H1 (cell line): ENCODE results near the gene KDM2A. TPM values are rescaled to one million over a fixed set of nuclear protein-coding genes. Genes with fewer than 3 reads are reported as not detected.

Experiments
- BRCA1 ChIP-seq: IDR thresholded peaks from 2 replicates; pipeline ENCODE4 v1.6.1; 2012; ENCODE audit warnings: low read depth, low read length, improper control_type of control experiment
- CHD1 ChIP-seq: IDR thresholded peaks from 2 replicates; pipeline ENCODE4 v1.6.1; 2012; ENCODE audit warnings: low read depth, low read length, improper control_type of control experiment
- EGR1 ChIP-seq: IDR thresholded peaks from 2 replicates; pipeline ENCODE4 v1.6.1; 2011; ENCODE audit warnings: low read depth, low read length, borderline replicate concordance
- GABPA ChIP-seq: IDR thresholded peaks from 2 replicates; pipeline ENCODE4 v1.6.1; 2011; ENCODE audit warnings: mild to moderate bottlenecking, low read length, moderate library complexity, borderline replicate concordance; ENCODE audit not compliant: insufficient read depth
- GTF2F1 ChIP-seq: IDR thresholded peaks from 2 replicates; pipeline ENCODE4 v1.6.1; 2012; ENCODE audit warnings: low read depth, low read length, improper control_type of control experiment, borderline replicate concordance
- HDAC2 ChIP-seq, 2 experiments: fragments of 300-600 bp in 1 of 2; sonication (generic) in 1 of 2; IDR thresholded peaks; 2 replicates each; pipeline ENCODE4 v1.6.1; 2011 to 2012; ENCODE audit warnings: low read depth in 2 of 2, low read length in 2 of 2, mild to moderate bottlenecking in 2 of 2, moderate library complexity in 2 of 2, borderline replicate concordance in 1 of 2, inconsistent platforms in 1 of 2
- HDAC6 ChIP-seq: IDR thresholded peaks from one replicate; pipeline ENCODE4 v1.7.1; 2012; ENCODE audit warnings: low read depth, mild to moderate bottlenecking, inconsistent platforms, low read length, moderate library complexity
- KDM4A ChIP-seq: IDR thresholded peaks from one replicate; pipeline ENCODE4 v1.7.1; 2012; ENCODE audit warnings: low read depth, mild to moderate bottlenecking, moderate library complexity, low read length, inconsistent platforms; ENCODE audit not compliant: severe bottlenecking
- NANOG ChIP-seq: IDR thresholded peaks from 2 replicates; pipeline ENCODE4 v1.6.1; 2011; ENCODE audit warnings: low read length, low read depth, mild to moderate bottlenecking, inconsistent platforms; ENCODE audit not compliant: insufficient read depth, poor library complexity, severe bottlenecking
- PHF8 ChIP-seq: fragments of 200-600 bp; sonication (generic); conservative IDR thresholded peaks from 2 replicates; pipeline ENCODE4 v1.7.1; 2012; ENCODE audit warnings: low read depth, mild to moderate bottlenecking, inconsistent platforms, low read length, moderate library complexity
- POU5F1 ChIP-seq: IDR thresholded peaks from 2 replicates; pipeline ENCODE4 v1.6.1; 2011; ENCODE audit warnings: low read depth, mild to moderate bottlenecking, low read length, moderate library complexity
- RXRA ChIP-seq: IDR thresholded peaks from 2 replicates; pipeline ENCODE4 v1.6.1; 2011; ENCODE audit warnings: low read depth, mild to moderate bottlenecking, low read length, moderate library complexity; ENCODE audit not compliant: insufficient read depth
- SIN3A ChIP-seq, 2 experiments: IDR thresholded peaks in 1 of 2; conservative IDR thresholded peaks in 1 of 2; 2 replicates each; pipeline ENCODE4 v1.6.1; 2011 to 2012; ENCODE audit warnings: low read length in 2 of 2, improper control_type of control experiment in 1 of 2, low read depth in 1 of 2, mild to moderate bottlenecking in 1 of 2
- SIX5 ChIP-seq: IDR thresholded peaks from 2 replicates; pipeline ENCODE4 v1.6.1; 2011; ENCODE audit warnings: mild to moderate bottlenecking, low read depth, low read length
- SUZ12 ChIP-seq: fragments of 200-600 bp; sonication (generic); IDR thresholded peaks from 2 replicates; pipeline ENCODE4 v1.6.1; 2012; ENCODE audit warnings: mild to moderate bottlenecking, inconsistent platforms, low read length, moderate library complexity, mixed read lengths
- TAF1 ChIP-seq: IDR thresholded peaks from 2 replicates; pipeline ENCODE4 v1.6.1; 2011; ENCODE audit warnings: mild to moderate bottlenecking, low read depth, low read length
- TEAD4 ChIP-seq: IDR thresholded peaks from 2 replicates; pipeline ENCODE4 v1.6.1; 2012; ENCODE audit warnings: low read depth, low read length, inconsistent platforms, mixed read lengths
- YY1 ChIP-seq: IDR thresholded peaks from 2 replicates; pipeline ENCODE4 v1.6.1; 2011; ENCODE audit warnings: low read depth, mild to moderate bottlenecking, low read length
- polyA plus RNA-seq, 7 experiments: library from polyadenylated mRNA; depleted of rRNA in 3 of 7; stranded (reverse) in 5 of 7; unstranded in 2 of 7; fragments of >200 nt in 5 of 7; fragments of 200-250 nt in 2 of 7; gene quantifications; 1 replicate in 5 of 7; 2 replicates in 1 of 7; 4 replicates in 1 of 7; pipeline versions ENCODE4 v1.2.1 to v1.2.3, GENCODE V29; 2011 to 2013; ENCODE audit warnings: missing spikeins in 2 of 7, mixed read lengths in 2 of 7
- total RNA-seq: library from RNA; stranded (reverse); fragmentation: NEBNext Ultra II Directional; extraction: Animal tissue kit (Norgen Biotek cat#: 25700); gene quantifications from 2 replicates; pipeline ENCODE4 v1.2.1, GENCODE V29; 2021
- TF ChIP-seq, protein P1 (sequence below): IDR thresholded peaks from 2 replicates; pipeline ENCODE4 v1.6.1; 2012; ENCODE audit warnings: inconsistent platforms
- TF ChIP-seq, protein P2 (sequence below): IDR thresholded peaks from 2 replicates; pipeline ENCODE4 v1.6.1; 2011; ENCODE audit warnings: low read length, improper control_type of control experiment
- TF ChIP-seq, protein P3 (sequence below): IDR thresholded peaks from 2 replicates; pipeline ENCODE4 v1.6.1; 2011; ENCODE audit warnings: low read depth, mild to moderate bottlenecking, low read length; ENCODE audit not compliant: insufficient read depth

The KDM2A gene
- total and polyA plus RNA-seq, 2 of the 8 experiments (the other 6 are each of a cell fraction or from before 2014, with no cell fraction given), result 55.4 to 66.2 TPM

DNA sequence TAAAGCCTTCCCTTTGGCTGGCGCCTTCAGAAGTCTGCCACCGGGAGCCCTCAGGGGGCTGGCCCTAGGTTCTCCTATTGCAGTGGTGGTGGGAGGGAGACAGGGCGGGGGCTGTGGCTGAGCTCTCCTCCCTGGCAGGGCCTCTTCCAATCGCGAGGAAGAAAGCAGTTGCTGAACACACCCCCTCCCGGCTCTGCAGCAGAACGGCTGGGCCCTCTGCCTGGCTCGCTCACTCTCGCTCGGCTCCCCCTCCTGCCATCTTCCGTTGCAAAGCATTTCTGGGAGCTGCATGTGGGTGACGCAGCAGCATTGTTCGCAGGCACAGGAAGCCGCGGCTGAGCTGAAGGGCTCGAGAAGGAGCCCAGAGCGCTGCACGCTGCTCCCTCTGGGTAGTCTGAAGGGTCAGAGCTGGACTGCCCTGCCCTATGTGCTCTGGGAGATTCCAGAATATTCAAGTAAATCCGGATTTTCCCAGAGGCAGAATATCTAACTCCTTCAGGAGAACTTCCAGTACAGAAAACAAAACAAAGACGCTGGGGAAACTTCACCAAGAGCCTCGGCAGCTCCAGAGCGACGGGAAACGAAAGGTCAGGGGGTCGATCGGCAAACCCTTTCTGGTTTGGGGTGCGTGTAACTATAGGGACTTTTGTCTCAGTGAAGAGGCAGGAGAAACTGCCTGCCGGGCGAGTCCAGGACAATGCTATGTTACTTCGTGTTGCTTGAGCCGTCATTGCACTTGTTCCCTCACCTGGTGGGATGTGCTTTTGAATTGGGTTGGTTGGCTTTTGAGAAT, 120.9 kb downstream of the KDM2A start (continued):
- TF ChIP-seq GTF2F1, result peak; percentile 36; the same call in 1 of the 2 replicates
- no peak for TF ChIP-seq BRCA1
- peak; percentile 75; the same call in 1 of the 2 replicates for TF ChIP-seq YY1
- peak; percentile 26 for TF ChIP-seq KDM4A
- no peak for TF ChIP-seq NANOG
- TF ChIP-seq CHD1, result 0 out of 2 replicates have a peak, but pooled peaks have one; percentile 31
- peak; percentile 64 for TF ChIP-seq PHF8
- TF ChIP-seq RXRA, result no peak
- no peak for TF ChIP-seq TEAD4
- TF ChIP-seq POU5F1, result no peak
- peak; percentile 73 to 89; a peak in 2 of 4 replicates for TF ChIP-seq SIN3A (conservative IDR thresholded peaks at IDR 0.05 in 1 of 2, IDR thresholded peaks at IDR 0.05 in 1 of 2; ENCODE audit: low read depth in 1 of 2, low read length in 2 of 2)
- no peak for TF ChIP-seq GABPA
- TF ChIP-seq SUZ12, result no peak
- TF ChIP-seq, protein P1, sequence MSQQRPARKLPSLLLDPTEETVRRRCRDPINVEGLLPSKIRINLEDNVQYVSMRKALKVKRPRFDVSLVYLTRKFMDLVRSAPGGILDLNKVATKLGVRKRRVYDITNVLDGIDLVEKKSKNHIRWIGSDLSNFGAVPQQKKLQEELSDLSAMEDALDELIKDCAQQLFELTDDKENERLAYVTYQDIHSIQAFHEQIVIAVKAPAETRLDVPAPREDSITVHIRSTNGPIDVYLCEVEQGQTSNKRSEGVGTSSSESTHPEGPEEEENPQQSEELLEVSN, result no peak
- TF ChIP-seq HDAC6, result no peak
- no peak for TF ChIP-seq HDAC2 (IDR thresholded peaks at IDR 0.05; ENCODE audit: borderline replicate concordance in 1 of 2, low read depth in 2 of 2, low read length in 2 of 2)
- TF ChIP-seq, protein P2, sequence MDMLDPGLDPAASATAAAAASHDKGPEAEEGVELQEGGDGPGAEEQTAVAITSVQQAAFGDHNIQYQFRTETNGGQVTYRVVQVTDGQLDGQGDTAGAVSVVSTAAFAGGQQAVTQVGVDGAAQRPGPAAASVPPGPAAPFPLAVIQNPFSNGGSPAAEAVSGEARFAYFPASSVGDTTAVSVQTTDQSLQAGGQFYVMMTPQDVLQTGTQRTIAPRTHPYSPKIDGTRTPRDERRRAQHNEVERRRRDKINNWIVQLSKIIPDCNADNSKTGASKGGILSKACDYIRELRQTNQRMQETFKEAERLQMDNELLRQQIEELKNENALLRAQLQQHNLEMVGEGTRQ, result no peak
- TF ChIP-seq SIX5, result no peak
- TF ChIP-seq TAF1, result peak; percentile 100
- TF ChIP-seq, protein P3, sequence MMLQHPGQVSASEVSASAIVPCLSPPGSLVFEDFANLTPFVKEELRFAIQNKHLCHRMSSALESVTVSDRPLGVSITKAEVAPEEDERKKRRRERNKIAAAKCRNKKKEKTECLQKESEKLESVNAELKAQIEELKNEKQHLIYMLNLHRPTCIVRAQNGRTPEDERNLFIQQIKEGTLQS, result no peak
- TF ChIP-seq EGR1, result no peak
